ENCODE data around the gene VWA1. TPM values are rescaled to one million over a fixed set of nuclear protein-coding genes. Genes with fewer than 3 reads are reported as not detected.
A peak's percentile ranks its signal among the peaks of the same experiment; 100 is the strongest.

VWA1 gene
- total and polyA plus RNA-seq, 2 experiments from 2014 or later: 7.2 to 31.5 TPM

GRCh38 chr1:1429671-1430073, 5.8 kb upstream of the VWA1 start:
- peaks cover 17% of the 10 kb centered on the region for H3F3A ChIP-seq (replicated peaks; ENCODE audit: low read depth)
- no peak overlapping the region for H3K4me3 ChIP-seq
- H3K36me3 ChIP-seq (ENCODE audit: insufficient read depth): no peaks in the 10 kb centered on the region
- H3K4me3 Mint-ChIP-seq: peak overlapping the region; percentile 27; the same call in 1 of the 3 replicates
- no peaks in the 10 kb centered on the region for H4K20me1 ChIP-seq (replicated peaks; ENCODE audit: insufficient read depth)
- no peaks in the 10 kb centered on the region for H3K9me2 ChIP-seq (ENCODE audit: insufficient read depth)
- no peaks in the 10 kb centered on the region for H3K27me3 ChIP-seq (ENCODE audit: insufficient read depth)
- H3K27ac ChIP-seq (ENCODE audit: low read depth): no peak overlapping the region; the same call in 1 of the 2 replicates
- no peak overlapping the region for H2AFZ ChIP-seq
- H3K4me2 ChIP-seq: no peak overlapping the region
- peaks cover 45% of the 10 kb centered on the region for H3K4me1 ChIP-seq (ENCODE audit: insufficient read depth)
- H3K27me3 Mint-ChIP-seq (ENCODE audit: insufficient read depth, low read depth, poor library complexity): peaks cover 22% of the 10 kb centered on the region
- H3K79me2 ChIP-seq (replicated peaks; ENCODE audit: insufficient read depth): no peaks in the 10 kb centered on the region
- TF ChIP-seq ZNF114 (CRISPR knock-in tag; IDR thresholded peaks at IDR 0.05) (no peak), ZNF331 (CRISPR knock-in tag; IDR thresholded peaks at IDR 0.05; ENCODE audit: low read depth) (no peak), ETS1 (IDR thresholded peaks at IDR 0.05) (no peak), JUNB (IDR thresholded peaks at IDR 0.05; ENCODE audit: unreplicated experiment) (no peak), POLR2AphosphoS5 (IDR thresholded peaks at IDR 0.05; ENCODE audit: low read depth) (no peak), CTCF (conservative IDR thresholded peaks at IDR 0.05; ENCODE audit: low read depth in 2 of 2) (no peak), REST (IDR thresholded peaks at IDR 0.05; ENCODE audit: unreplicated experiment) (no peak), EZH2phosphoT487 (IDR thresholded peaks at IDR 0.05; ENCODE audit: unreplicated experiment) (no peak), ZNF462 (CRISPR knock-in tag; IDR thresholded peaks at IDR 0.05) (no peak), CREB1 (CRISPR knock-in tag; IDR thresholded peaks at IDR 0.05; ENCODE audit: low read depth) (no peak), EZH2 (IDR thresholded peaks at IDR 0.05; ENCODE audit: low read depth, unreplicated experiment) (no peak), STAT1 (IDR thresholded peaks at IDR 0.05; ENCODE audit: unreplicated experiment) (no peak), NANOG (IDR thresholded peaks at IDR 0.05; ENCODE audit: borderline replicate concordance) (no peak)
- H3K4me1 Mint-ChIP-seq: peaks cover 50% of the 10 kb centered on the region
- DNase-seq (ENCODE audit: low spot score) (no peak), ATAC-seq (no peak)
- H3K9me3 Mint-ChIP-seq: peaks cover 10% of the 10 kb centered on the region
- H3K27ac Mint-ChIP-seq: peak overlapping the region; percentile 48; the same call in 1 of the 2 replicates
- H3K36me3 Mint-ChIP-seq (ENCODE audit: low read depth): peaks cover 4% of the 10 kb centered on the region; the same call in 2 of the 3 replicates
